HL-60 (cell line): Measurements from ENCODE around the gene BAIAP2L1.

Source experiments
- DNase-seq, 2 experiments: peaks; one replicate each; pipeline ENCODE4 v3.0.0-alpha.2; 2010 to 2020; ENCODE audit warnings: low read depth in 1 of 2, low spot score in 1 of 2
- H3K27ac ChIP-seq: fragments of 250-450 bp; sonication (Bioruptor Pico); replicated peaks from 2 replicates; pipeline ENCODE4 v1.5.1; 2020; ENCODE audit warnings: mild to moderate bottlenecking, moderate library complexity
- H3K27me3 ChIP-seq: fragments of 250-450 bp; sonication (Bioruptor Pico); 2 replicates; pipeline ENCODE4 v1.5.1; 2021; ENCODE audit warnings: mild to moderate bottlenecking, moderate library complexity; ENCODE audit not compliant: insufficient read depth, poor library complexity, severe bottlenecking
- H3K4me3 ChIP-seq: replicated peaks from 2 replicates; pipeline ENCODE4 v1.5.1; 2011; ENCODE audit warnings: mild to moderate bottlenecking, control low read depth, low read length; ENCODE audit not compliant: insufficient read depth
- CTCF ChIP-seq: IDR thresholded peaks from one replicate; pipeline ENCODE4 v1.5.1; 2011; ENCODE audit warnings: low read length, control low read depth, inconsistent platforms; ENCODE audit not compliant: insufficient read depth
- GABPA ChIP-seq: IDR thresholded peaks from 2 replicates; pipeline ENCODE4 v1.6.1; 2012; ENCODE audit warnings: low read depth
- POLR2AphosphoS5 ChIP-seq: IDR thresholded peaks from 2 replicates; pipeline ENCODE4 v1.6.1; 2012; ENCODE audit warnings: low read depth
- REST ChIP-seq: IDR thresholded peaks from 2 replicates; pipeline ENCODE4 v1.6.1; 2012; ENCODE audit warnings: low read depth; ENCODE audit not compliant: insufficient replicate concordance
- SPI1 ChIP-seq: IDR thresholded peaks from 2 replicates; pipeline ENCODE4 v1.6.1; 2012; ENCODE audit warnings: low read depth, mild to moderate bottlenecking, borderline replicate concordance

The BAIAP2L1 gene

GRCh38 chr7:98323597-98324322 lies 77.1 kb downstream of the BAIAP2L1 start:
- Histone ChIP-seq H3K27ac (no peak overlapping the region), H3K4me3 (no peak overlapping the region), H3K27me3 (no peaks in the 10 kb centered on the region)
- no peak for TF ChIP-seq POLR2AphosphoS5
- TF ChIP-seq GABPA: no peak
- no peak for TF ChIP-seq REST
- TF ChIP-seq CTCF: no peak
- TF ChIP-seq SPI1: no peak
- no peak for DNase-seq

GRCh38 chr7:98322331-98323270 lies 78.3 kb downstream of the BAIAP2L1 start:
- H3K27ac ChIP-seq: no peak overlapping the region
- no peak overlapping the region for H3K4me3 ChIP-seq
- TF ChIP-seq REST: no peak
- TF ChIP-seq GABPA: no peak
- no peak for TF ChIP-seq SPI1
- TF ChIP-seq POLR2AphosphoS5: no peak
- no peak for TF ChIP-seq CTCF
- no peak for DNase-seq
- no peaks in the 10 kb centered on the region for H3K27me3 ChIP-seq

GRCh38 chr7:98321301-98321700 lies 79.6 kb downstream of the BAIAP2L1 start:
- H3K27me3 ChIP-seq: no peaks in the 10 kb centered on the region
- no peak overlapping the region for H3K27ac ChIP-seq
- no peak for TF ChIP-seq SPI1
- no peak for TF ChIP-seq POLR2AphosphoS5
- TF ChIP-seq GABPA: no peak
- TF ChIP-seq CTCF: no peak
- no peak for TF ChIP-seq REST
- DNase-seq: no peak
- no peak overlapping the region for H3K4me3 ChIP-seq
